ENCODE measurements around the gene SEC23A.

DNA sequence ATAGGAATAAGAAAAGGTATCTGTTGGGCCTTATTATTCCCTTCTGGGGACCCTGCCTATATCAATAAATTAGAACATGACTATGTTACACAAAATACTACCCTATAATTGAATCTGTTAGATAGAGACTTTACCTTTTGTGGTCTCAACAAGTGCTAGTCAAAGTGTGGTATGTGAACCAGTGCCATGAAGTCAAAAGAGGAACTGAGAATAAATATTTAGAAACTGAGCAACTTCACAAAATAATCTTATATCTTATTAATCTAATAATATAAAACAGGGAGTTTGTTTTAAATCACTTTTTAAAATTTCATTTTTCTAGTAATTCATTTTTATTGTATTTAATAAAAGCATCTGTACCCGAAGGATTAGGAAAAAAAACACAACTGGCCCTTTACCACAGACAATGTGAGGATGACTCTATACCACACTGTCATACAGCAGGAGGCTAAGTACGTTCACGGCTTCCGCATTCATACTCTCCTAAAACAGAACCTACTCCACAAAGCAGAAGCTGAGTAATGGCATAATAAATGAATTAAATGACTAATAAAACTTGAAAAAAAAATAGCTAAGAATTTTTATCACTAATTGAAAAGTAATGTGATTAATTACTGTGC lies 42.1 kb downstream of the SEC23A start:
- no peak for TF ChIP-seq POLR2A (IDR thresholded peaks at IDR 0.05)
- TF ChIP-seq, protein P1, sequence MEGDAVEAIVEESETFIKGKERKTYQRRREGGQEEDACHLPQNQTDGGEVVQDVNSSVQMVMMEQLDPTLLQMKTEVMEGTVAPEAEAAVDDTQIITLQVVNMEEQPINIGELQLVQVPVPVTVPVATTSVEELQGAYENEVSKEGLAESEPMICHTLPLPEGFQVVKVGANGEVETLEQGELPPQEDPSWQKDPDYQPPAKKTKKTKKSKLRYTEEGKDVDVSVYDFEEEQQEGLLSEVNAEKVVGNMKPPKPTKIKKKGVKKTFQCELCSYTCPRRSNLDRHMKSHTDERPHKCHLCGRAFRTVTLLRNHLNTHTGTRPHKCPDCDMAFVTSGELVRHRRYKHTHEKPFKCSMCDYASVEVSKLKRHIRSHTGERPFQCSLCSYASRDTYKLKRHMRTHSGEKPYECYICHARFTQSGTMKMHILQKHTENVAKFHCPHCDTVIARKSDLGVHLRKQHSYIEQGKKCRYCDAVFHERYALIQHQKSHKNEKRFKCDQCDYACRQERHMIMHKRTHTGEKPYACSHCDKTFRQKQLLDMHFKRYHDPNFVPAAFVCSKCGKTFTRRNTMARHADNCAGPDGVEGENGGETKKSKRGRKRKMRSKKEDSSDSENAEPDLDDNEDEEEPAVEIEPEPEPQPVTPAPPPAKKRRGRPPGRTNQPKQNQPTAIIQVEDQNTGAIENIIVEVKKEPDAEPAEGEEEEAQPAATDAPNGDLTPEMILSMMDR (IDR thresholded peaks at IDR 0.05), result no peak

Data from lower leg skin (tissue), 3 donors.